ENCODE data around the gene IL17RE.
A peak's percentile ranks its signal among the peaks of the same experiment; 100 is the strongest.

IL17RE gene

DNA sequence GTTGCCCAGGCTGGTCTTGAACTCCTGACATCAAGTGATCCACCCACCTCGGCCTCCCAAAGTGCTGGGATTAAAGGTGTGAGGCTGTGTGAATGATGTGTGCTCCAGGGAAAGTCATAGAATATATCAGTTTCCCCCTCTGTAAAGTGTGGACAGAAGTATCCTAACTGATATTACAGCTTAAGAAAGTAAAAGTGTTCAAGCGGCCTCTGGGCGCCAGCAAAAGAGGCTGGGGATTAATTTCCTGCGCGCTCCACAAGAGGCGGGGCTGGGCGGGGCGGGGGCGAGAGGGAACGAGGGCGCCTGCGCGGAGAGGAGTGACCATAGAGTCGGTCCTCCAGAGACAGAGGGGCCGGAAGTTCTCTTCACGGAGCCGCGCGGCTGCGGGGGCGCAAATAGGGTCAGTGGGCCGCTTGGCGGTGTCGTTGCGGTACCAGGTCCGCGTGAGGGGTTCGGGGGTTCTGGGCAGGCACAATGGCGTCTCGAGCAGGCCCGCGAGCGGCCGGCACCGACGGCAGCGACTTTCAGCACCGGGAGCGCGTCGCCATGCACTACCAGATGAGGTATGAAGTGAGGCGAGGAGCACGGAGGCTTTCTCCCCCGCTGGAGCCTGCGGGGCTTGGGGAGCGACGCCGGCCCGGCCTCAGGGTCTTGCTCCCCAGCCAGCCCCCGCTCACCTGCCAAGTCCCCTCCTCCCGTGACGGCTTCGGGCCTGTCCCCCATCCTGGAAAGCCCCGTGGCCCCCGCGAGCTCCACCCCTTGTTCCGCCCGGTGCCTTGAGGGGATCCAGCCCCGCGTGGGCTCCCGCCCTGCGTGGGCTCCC lies 12.2 kb upstream of the IL17RE start, which contains the start of gene JAGN1:
Gene JAGN1, plus strand, starts transcription at position 362 of the 823 bp plus-strand sequence. Its CDS starts 113 bp downstream, at position 475.
- TF ChIP-seq FOXP2 (optimal IDR thresholded peaks at IDR 0.05; ENCODE audit: borderline replicate concordance, extremely low read depth, extremely low read length, insufficient read depth) = peak; percentile 60
- peak; percentile 72 for TF ChIP-seq POLR2AphosphoS5 (IDR thresholded peaks at IDR 0.05; ENCODE audit: low read depth, low read length)
- TF ChIP-seq SIN3A (IDR thresholded peaks at IDR 0.05; ENCODE audit: borderline replicate concordance, insufficient read depth, low read length) = no peak; the same call in 1 of the 2 replicates
- TF ChIP-seq, protein P1, sequence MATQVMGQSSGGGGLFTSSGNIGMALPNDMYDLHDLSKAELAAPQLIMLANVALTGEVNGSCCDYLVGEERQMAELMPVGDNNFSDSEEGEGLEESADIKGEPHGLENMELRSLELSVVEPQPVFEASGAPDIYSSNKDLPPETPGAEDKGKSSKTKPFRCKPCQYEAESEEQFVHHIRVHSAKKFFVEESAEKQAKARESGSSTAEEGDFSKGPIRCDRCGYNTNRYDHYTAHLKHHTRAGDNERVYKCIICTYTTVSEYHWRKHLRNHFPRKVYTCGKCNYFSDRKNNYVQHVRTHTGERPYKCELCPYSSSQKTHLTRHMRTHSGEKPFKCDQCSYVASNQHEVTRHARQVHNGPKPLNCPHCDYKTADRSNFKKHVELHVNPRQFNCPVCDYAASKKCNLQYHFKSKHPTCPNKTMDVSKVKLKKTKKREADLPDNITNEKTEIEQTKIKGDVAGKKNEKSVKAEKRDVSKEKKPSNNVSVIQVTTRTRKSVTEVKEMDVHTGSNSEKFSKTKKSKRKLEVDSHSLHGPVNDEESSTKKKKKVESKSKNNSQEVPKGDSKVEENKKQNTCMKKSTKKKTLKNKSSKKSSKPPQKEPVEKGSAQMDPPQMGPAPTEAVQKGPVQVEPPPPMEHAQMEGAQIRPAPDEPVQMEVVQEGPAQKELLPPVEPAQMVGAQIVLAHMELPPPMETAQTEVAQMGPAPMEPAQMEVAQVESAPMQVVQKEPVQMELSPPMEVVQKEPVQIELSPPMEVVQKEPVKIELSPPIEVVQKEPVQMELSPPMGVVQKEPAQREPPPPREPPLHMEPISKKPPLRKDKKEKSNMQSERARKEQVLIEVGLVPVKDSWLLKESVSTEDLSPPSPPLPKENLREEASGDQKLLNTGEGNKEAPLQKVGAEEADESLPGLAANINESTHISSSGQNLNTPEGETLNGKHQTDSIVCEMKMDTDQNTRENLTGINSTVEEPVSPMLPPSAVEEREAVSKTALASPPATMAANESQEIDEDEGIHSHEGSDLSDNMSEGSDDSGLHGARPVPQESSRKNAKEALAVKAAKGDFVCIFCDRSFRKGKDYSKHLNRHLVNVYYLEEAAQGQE (IDR thresholded peaks at IDR 0.05; ENCODE audit: insufficient read depth in 1 of 2, low read depth in 2 of 2, low read length in 2 of 2) = 0 out of 4 replicates have a peak, but pooled peaks have one; percentile 15 to 16
- TF ChIP-seq TAF1 (IDR thresholded peaks at IDR 0.05; ENCODE audit: borderline replicate concordance, insufficient read depth, low read length) = peak; percentile 92

DNA sequence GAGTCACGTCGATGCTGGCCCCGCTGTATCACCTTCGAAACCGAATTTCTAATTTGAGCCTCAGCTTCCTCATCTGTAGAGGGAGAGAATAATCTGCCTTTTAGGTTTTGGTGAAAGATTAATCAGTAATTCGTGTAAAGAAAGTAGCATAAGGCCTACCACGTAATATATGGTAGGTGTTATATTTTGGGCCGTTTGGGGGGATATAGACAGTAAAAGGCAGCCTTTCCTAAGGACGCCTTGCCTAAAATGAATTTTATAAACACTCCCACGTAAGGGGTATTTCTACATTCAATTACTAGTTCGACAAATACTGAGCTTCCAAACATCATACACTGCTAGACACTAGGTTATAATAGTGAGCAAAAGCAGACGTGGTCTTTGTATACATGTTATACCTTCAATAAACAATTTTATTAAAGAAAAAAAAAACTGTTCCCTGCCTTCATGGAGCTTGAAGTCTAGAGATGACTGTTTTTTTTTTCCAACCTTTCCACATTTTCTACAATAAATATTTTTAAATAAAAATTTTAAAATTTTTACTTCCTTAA lies 11.5 kb upstream of the IL17RE start:
- TF ChIP-seq, protein P1 (IDR thresholded peaks at IDR 0.05; ENCODE audit: insufficient read depth in 1 of 2, low read depth in 2 of 2, low read length in 2 of 2) = no peak
- TF ChIP-seq SIN3A (IDR thresholded peaks at IDR 0.05; ENCODE audit: borderline replicate concordance, insufficient read depth, low read length) = no peak
- TF ChIP-seq TAF1 (IDR thresholded peaks at IDR 0.05; ENCODE audit: borderline replicate concordance, insufficient read depth, low read length) = no peak
- TF ChIP-seq FOXP2 (optimal IDR thresholded peaks at IDR 0.05; ENCODE audit: borderline replicate concordance, extremely low read depth, extremely low read length, insufficient read depth) = no peak
- TF ChIP-seq POLR2AphosphoS5 (IDR thresholded peaks at IDR 0.05; ENCODE audit: low read depth, low read length) = no peak

DNA sequence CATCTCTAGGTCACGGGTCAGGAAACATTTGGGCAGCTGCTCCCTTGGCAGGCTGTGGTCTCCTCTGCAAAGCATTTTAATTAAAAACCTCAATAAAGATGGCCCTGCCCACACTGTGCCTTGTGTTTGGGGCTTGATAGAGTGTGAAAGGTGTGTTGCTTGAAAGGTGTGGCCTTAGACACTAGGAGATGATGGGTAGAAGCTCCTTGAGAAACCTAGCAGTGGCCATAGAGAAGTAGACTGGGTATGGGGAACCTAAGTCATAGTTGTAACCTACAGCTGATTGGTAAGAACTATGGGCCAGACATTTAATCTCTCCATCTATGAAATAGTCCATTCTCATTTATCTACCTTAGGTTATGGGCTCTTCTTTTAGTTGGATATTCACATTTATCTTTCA lies 8.9 kb upstream of the IL17RE start:
- TF ChIP-seq SIN3A (IDR thresholded peaks at IDR 0.05; ENCODE audit: borderline replicate concordance, insufficient read depth, low read length) = no peak
- no peak for TF ChIP-seq TAF1 (IDR thresholded peaks at IDR 0.05; ENCODE audit: borderline replicate concordance, insufficient read depth, low read length)
- TF ChIP-seq, protein P1 (IDR thresholded peaks at IDR 0.05; ENCODE audit: insufficient read depth in 1 of 2, low read depth in 2 of 2, low read length in 2 of 2) = no peak
- TF ChIP-seq POLR2AphosphoS5 (IDR thresholded peaks at IDR 0.05; ENCODE audit: low read depth, low read length) = no peak
- TF ChIP-seq FOXP2 (optimal IDR thresholded peaks at IDR 0.05; ENCODE audit: borderline replicate concordance, extremely low read depth, extremely low read length, insufficient read depth) = no peak

DNA sequence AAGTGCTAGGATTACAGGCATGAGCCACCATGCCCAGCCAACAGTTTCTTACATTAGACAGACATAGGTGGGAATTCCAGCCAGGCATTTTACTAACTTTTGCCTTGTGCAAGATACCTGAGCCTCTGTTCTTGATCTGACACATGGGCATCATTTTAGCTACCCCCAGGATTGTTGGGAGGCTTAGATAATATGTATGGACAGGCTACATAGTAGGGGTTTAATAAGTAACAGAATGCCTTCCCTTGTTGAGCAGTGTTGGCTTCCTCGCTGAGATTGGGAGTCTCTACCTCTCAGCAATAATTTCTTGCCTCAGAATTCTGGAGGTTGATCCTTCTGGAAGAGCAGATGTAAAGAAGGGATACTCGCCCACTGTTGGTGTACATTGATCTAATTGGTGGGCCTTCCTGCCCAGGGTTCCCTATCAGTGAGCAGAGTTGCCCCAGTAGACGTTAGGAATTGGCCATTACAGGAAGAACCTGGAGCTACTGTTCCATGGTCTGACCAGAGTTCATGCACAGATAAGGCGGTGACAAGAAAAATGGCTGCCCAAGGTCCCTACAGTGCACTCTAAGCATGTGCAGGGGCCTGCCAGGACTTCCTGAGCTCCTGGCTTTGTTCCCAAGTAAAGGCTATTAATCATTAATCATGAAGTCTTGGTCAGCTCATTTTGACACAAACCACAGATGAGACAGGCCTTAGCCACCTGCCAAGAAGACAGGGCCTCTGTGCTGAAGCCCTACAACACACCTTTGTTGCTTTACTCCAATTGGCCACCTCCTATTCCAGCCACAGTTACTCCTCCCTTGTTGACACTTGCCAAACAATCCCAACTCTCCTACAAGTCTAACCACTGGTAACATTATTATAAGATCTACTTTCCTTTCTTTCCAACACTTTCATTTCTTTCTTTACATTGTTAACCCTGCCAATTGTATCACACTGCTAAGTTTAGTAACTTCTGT lies 5.0 kb upstream of the IL17RE start:
- TF ChIP-seq SIN3A (IDR thresholded peaks at IDR 0.05; ENCODE audit: borderline replicate concordance, insufficient read depth, low read length) = no peak
- TF ChIP-seq FOXP2 (optimal IDR thresholded peaks at IDR 0.05; ENCODE audit: borderline replicate concordance, extremely low read depth, extremely low read length, insufficient read depth) = no peak
- TF ChIP-seq, protein P1 (IDR thresholded peaks at IDR 0.05; ENCODE audit: insufficient read depth in 1 of 2, low read depth in 2 of 2, low read length in 2 of 2) = no peak
- TF ChIP-seq POLR2AphosphoS5 (IDR thresholded peaks at IDR 0.05; ENCODE audit: low read depth, low read length) = no peak

Data from PFSK-1 (cell line).